LoVo (cell line): ENCODE measurements around the gene EEF1B2.
"Not testable (repeated sequence)": the region's sequence is repeated elsewhere in the genome, so short reads cannot be mapped to it uniquely, and the experiment has no call there.

ENCODE experiments used
- DNase-seq: peaks from one replicate; pipeline ENCODE4 v3.0.0-alpha.2; 2016; ENCODE audit warnings: low spot score

The EEF1B2 gene

GRCh38 chr2:206159346-206160124 lies at the start of gene EEF1B2, which contains the start of gene NDUFS1:
Gene EEF1B2 (plus strand): TSS chr2:206159895. CDS start chr2:206159980, 85 bp downstream.
Gene NDUFS1 (minus strand): TSS chr2:206159444. CDS start chr2:206153678, 5,766 bp downstream.
- peak; percentile 96 for DNase-seq

- no peak for DNase-seq
Measured at GRCh38 chr2:206112108-206112507, 47.6 kb upstream of the EEF1B2 start.

- no peak for DNase-seq
Measured at GRCh38 chr2:206112846-206113547, 46.7 kb upstream of the EEF1B2 start.

GRCh38 chr2:206115026-206115578 lies 44.6 kb upstream of the EEF1B2 start:
- DNase-seq = peak; percentile 7

- DNase-seq = no peak
Measured at GRCh38 chr2:206116278-206116677, 43.4 kb upstream of the EEF1B2 start.

- DNase-seq = not testable (repeated sequence)
Measured at GRCh38 chr2:206122569-206122968, 37.1 kb upstream of the EEF1B2 start.

- DNase-seq = no peak
Measured at GRCh38 chr2:206125901-206126300, 33.8 kb upstream of the EEF1B2 start.

GRCh38 chr2:206127656-206128055 lies 32.0 kb upstream of the EEF1B2 start:
- no peak for DNase-seq

- no peak for DNase-seq
Measured at GRCh38 chr2:206143451-206143850, 16.2 kb upstream of the EEF1B2 start.

GRCh38 chr2:206144383-206144782 lies 15.3 kb upstream of the EEF1B2 start:
- no peak for DNase-seq

GRCh38 chr2:206145665-206146064 lies 14.0 kb upstream of the EEF1B2 start:
- no peak for DNase-seq

- no peak for DNase-seq
Measured at GRCh38 chr2:206149330-206149729, 10.4 kb upstream of the EEF1B2 start.

- DNase-seq = no peak
Measured at GRCh38 chr2:206150168-206150567, 9.5 kb upstream of the EEF1B2 start.

- no peak for DNase-seq
Measured at GRCh38 chr2:206150631-206151030, 9.1 kb upstream of the EEF1B2 start.

GRCh38 chr2:206154197-206154596 lies 5.5 kb upstream of the EEF1B2 start:
- DNase-seq = no peak

- DNase-seq = not testable (repeated sequence)
Measured at GRCh38 chr2:206157014-206157413, 2.7 kb upstream of the EEF1B2 start.

GRCh38 chr2:206158563-206159345 lies 941 bp upstream of the EEF1B2 start:
- DNase-seq = peak; percentile 12

GRCh38 chr2:206160125-206160806 lies 571 bp downstream of the EEF1B2 start:
- peak; percentile 19 for DNase-seq

GRCh38 chr2:206160807-206161179 lies 1.1 kb downstream of the EEF1B2 start:
- no peak for DNase-seq

- DNase-seq = not testable (repeated sequence)
Measured at GRCh38 chr2:206162401-206162800, 2.7 kb downstream of the EEF1B2 start.

GRCh38 chr2:206163251-206163880 lies 3.7 kb downstream of the EEF1B2 start:
- DNase-seq = no peak
